Measurements from ENCODE around the gene DNER.

The DNER gene

GRCh38 chr2:229669841-229670240 is 44.5 kb downstream of the DNER start:
- no peak for DNase-seq

DNA sequence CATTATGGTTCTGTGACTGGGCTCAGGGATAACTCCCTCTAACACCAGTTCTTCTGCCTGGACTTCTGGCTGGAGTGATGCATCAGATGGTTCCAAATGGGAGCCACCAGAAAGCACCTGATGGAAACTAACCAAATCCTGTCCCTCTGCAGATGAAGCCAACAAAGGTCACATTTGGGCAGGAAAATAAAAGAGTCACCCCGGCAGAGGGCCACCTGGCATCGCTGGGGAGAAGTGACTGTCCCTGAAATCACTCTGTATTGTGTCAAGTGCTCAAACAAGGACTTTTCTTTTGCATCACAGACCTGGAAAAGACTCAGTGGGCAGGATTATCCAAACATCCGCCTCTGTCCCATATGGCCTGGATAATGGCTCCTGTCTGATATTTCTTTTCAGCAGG is 47.5 kb downstream of the DNER start:
- DNase-seq: no peak

DNA sequence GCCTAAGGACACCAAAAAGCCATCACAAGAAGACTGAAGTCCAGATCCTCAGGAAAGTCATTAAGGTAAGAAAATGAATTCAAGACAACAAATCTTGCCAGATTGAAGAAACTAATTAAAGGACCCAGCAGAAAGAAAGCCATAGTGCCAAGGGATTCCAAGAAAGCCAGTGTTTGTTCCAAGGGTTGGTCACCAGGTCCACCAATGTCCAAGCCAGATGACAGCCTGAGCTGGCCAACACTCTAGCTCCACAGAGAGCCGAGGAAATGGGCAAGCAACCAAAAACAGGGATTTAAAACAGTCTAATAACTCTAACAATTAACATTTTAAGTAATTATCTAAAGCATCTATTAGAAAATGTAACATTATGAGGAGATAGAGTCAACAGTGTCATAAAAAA is 49.2 kb downstream of the DNER start:
- no peak for DNase-seq

DNA sequence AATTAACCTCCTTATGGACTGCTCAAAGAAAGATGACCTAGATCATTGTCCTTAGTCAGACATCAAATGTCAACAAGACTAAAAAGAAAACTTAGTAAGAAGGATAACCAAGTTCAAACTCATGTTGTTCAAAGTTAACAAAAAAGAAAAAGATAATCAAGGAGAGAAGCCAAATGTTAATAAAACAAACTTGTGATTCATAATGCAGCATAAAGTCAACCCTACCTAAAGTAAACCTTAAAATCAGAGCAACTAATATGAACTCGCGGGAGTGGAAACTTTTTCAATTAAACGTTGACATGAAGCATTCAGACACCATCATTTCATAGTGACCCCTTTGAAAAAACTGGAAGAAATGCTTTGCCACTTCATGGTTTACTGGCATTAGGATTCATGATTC is 52.9 kb downstream of the DNER start:
- DNase-seq: no peak

DNA sequence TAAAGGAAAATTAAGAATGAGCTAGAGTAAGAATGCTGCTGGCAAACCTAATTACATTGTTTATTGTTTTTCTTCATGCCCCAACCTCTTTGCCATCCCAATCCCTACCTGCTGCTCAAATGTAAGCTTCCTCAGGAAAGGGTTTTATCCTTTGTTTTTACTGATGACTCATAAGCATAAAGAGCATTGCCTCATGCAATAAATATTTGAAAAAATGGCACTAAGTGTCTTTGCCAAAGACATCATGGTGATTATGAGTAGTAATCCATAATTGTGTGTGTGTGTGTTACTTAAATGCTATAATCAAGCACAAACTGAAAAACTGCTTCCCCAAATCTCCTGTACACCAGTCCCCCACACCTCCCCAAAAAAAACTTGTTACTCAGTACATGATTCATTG is 53.4 kb downstream of the DNER start:
- no peak for DNase-seq

DNA sequence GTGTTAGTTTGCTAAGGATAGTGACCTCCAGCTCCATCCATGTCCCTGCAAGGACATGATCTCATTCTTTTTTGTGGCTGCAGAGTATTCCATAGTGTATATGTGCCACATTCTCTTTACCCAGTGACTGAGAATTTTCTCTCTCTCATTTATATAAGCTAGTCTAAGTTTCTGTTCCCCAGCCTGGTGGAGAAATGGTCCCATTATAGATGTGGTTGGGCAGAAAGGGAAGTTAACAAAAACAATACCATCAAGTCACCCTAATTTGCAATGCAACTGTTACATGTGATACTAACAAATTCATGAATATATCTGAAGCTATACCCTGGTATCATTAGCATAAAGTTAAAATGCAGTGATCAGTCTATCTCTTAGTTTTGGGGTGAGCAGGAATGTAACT is 54.0 kb downstream of the DNER start:
- no peak for DNase-seq

DNA sequence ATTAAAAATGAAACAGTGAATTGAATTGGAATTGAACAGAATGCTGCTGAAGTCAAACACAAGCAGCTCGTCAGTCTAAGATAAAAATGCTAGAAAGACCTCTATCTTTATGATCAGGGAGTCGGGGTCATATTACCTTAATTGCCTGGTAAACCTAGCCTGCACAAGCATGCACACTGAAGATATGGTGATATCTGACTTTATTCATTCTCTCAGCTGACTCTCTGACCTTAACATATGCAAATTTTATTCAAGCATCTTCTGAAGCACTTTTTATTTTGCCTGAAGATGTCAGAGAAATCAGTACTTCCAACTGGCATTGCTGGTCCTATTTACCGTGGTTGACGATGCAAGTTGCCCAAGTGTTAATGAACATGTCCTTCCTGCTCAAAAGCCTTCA is 56.4 kb downstream of the DNER start:
- DNase-seq: no peak

DNA sequence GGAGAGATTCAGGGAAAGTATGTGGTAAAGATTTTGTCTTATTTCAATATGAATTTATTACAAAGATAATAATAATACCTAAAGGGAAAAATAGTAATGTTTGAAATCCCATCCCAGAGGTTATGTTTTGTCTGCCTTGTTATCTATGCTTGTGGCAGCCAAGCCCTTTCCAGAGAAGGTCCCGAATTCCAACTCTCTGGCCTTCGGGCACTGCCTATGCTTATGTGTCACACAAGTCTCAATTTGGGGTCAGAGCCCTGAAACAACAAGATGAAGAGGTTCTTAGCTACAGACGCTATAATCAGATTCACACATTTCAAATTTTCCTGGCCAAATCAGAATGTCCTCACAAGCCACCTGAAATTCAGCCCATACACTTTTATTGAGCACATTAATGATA is 59.9 kb downstream of the DNER start:
- DNase-seq: no peak

DNA sequence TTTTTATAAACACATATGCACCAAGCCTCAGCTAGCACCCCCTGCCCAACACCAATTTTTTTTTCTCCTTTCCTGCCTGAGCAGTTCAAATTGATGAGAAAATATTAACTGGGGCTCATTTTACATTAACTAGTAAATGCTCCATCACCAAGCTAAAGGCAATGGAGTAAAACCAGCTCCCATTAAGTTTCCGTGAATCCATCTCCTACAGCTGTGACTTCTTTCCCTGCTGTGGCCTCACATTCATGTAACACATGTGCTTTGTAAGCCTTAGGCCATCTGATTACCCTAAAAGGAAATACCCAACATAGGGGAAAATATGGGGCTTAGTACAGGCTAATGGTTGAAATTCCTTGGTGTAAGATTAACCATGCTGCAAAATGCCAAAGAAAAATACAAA is 60.8 kb downstream of the DNER start:
- no peak for DNase-seq

DNA sequence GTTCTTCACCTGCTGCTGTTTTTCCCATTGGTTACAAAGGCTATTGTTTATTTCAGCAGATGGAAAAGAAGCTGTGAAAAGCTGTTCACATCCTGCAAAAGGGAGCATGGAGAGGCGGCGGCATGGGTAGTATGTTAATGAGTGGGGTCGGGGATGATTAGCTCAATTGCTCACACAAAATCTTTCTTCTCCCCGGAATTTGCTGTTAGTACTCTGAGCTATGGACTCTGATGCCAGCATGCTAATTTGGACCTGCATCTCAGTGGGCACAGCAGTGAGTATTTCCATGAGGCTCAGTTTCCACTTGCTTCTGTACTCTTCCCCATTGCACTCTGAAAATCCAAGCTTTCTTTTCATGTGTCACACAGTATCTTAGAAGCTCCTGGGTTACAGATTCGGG is 61.6 kb downstream of the DNER start:
- no peak for DNase-seq

- no peak for DNase-seq
Observed at GRCh38 chr2:229650901-229651300, 63.5 kb downstream of the DNER start.

DNA sequence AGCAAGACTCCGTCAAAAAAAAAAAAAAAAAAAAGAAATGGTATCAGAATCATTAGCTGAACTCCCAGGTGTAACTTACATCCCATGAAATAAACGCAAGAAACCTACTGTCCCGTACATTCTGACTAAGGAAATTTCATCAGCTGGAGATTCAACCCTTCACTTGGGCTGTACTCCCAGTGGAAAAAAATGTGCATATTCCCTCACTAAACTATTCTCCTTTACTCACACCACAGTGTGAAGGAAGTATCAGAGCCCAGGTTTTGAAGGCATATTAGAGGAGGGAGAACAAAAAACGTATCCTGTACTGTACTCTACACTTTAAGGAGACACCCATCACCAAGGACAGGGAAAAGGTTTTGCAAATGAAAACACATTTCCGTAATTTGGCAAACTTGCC is 64.3 kb downstream of the DNER start:
- no peak for DNase-seq

GRCh38 chr2:229646186-229646723 is 68.1 kb downstream of the DNER start:
- no peak for DNase-seq

- DNase-seq: no peak
Observed at GRCh38 chr2:229642371-229642770, 72.0 kb downstream of the DNER start.

GRCh38 chr2:229641676-229642075 is 72.7 kb downstream of the DNER start:
- no peak for DNase-seq

- no peak for DNase-seq
Observed at GRCh38 chr2:229640636-229641035, 73.7 kb downstream of the DNER start.

- DNase-seq: no peak
Observed at GRCh38 chr2:229636571-229636970, 77.8 kb downstream of the DNER start.

DNA sequence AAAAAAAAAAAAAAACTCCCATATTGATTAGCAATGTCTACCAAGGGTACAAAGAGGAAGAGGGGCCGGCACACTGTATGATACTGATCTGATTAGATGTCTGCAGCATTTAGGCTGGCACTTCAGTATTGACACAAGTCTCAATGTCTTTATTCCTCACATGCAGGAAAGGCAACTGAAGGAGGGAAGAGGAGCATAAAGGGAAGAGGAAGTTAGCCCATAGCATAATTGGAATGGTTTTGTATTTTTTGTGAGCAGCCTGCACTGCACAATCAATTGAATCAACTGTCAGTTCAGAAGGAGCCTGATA is 79.0 kb downstream of the DNER start:
- no peak for DNase-seq

DNA sequence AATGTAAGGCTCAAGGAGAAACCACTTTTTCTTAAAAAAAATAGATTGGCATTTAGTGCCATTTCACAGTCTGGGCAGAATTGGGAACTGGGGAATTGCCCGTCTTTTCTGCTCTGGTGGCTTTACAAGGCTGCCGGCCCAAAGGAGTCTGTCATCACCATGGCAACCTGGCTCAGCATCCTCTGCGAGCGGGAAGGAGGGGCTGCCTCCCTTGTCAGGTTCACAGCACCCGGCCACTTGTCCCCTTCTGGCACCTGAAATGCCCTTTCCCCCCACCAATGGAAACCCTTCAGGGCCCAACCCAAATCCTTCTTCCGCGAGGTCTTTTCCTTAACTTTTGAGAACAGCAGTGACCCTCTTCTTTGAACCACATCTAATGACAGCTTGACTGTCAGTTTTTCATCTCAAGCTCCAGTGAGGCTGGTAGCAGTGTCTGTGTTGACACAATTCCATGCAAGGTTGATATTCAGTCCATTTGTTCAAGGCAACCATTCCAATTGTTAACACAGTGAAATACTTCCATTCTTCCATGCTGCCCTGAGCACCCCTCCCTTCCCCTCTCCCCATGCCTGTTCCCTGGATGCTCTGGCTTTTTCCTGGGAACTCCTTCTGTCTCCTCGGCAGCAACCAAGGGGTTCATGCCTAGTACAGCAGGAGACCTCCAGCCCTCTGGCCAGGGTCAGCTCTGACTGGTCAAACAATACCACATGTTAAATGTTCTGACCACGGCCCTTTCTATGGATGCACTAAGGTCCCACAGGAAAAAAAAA is 79.6 kb downstream of the DNER start:
- no peak for DNase-seq

DNA sequence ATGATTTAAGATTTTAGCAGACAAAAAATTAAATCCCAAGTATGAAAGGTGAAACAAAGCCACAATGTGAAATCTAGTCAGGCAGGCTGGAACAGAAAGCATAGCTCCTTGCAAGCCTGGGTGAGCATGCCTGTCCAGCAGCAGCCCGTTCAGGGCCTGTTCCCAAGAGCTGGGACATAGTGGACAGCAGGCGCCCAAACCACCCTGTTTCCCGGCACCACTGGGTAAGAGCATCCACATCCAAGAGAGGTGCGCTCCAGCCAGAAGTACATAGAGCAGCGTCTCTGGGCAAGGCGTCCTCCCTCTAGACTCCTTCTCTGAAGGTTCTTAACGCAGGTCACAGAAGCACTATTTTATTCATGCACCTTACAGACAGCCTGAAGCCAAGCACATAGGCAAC is 80.8 kb downstream of the DNER start:
- DNase-seq: no peak

DNA sequence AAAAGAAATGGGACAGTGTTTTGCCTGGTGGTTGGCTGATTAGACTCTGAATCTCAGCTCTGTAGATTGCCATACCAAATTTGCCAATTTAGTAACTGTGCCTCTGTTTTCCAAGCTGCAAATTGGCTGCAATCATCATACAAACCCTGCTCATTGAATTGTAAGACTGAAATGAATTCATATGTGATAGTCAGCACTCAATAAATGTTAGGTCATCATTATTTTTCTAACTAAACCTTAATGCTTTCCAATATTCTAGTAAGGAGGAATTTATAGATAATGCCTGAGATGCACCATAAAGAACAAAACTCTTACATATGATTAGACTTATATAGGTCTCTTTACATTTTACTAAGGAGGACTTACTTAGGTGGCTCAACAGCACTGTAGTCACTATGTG is 85.3 kb downstream of the DNER start:
- DNase-seq: no peak

- no peak for DNase-seq
Observed at GRCh38 chr2:229627728-229628127, 86.6 kb downstream of the DNER start.

GRCh38 chr2:229622495-229623355 is 91.6 kb downstream of the DNER start:
- no peak for DNase-seq

DNA sequence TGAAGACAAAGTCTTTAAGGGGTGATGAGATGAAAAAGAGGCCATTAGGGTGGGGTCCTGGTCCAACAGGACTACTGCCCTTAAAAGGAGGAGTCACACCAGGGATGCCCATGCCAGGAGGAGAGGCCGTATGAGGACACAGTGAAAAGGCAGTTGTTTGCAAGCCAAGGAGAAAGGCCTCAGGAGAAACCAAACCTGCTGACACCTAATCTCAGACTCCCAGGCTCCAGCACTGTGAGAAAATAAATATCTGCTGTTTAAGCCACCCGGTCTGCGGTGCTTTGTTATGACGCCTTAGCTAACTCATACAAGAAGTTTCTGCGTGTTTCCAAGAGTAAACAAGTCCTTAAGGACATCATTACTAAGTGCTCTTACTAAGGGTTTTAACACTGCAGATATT is 93.6 kb downstream of the DNER start:
- DNase-seq: no peak
